ENCODE data around the gene CDK11B.
"Not testable (repeated sequence)": the region's sequence is repeated elsewhere in the genome, so short reads cannot be mapped to it uniquely, and the experiment has no call there.

CDK11B gene

DNA sequence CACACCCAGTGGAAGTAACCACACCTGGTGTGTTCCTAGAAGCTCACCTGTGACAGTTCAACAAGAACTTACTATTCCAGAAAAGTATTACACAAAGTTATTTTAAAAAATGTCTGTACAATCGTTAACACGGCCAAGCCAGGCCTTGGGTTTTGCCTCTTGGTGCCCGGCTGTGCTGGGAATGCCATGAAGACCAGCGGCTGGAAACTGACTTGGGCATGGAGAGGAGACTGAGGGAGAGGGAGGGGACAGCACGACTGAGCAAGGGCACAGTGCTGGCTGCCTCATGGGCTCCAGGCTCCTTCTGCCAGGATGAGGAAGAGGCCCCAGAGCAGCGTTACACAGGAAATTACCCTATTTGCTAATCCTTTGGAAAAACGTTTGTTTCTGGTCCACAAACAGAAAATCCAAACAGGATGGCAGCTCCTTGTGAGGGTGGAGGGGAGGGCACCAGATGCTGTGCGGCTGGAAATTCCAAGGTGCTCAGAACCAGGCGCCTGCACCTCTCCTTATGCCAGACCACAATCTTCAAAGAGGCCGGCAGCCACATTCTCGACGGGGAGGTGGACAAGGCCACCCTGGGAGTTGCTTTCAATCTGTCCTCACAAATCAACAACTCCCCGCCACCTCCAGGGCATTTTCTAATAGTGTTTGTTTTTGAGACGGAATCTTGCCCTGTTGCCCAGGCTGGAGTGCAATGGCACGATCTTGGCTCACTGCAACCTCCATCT is 4.2 kb upstream of the CDK11B start:
- not testable (repeated sequence) for H3K27ac ChIP-seq; DNase-seq (ENCODE audit: low read depth, low spot score)

GRCh38 chr1:1662392-1662791 is 3.6 kb upstream of the CDK11B start:
- not testable (repeated sequence) for DNase-seq (ENCODE audit: low read depth, low spot score); H3K27ac ChIP-seq

GRCh38 chr1:1648265-1648664 is 10.5 kb downstream of the CDK11B start:
- H3K27ac ChIP-seq; DNase-seq (ENCODE audit: low read depth, low spot score): not testable (repeated sequence)

GRCh38 chr1:1647567-1648241 is 11.1 kb downstream of the CDK11B start:
- DNase-seq (ENCODE audit: low read depth, low spot score); H3K27ac ChIP-seq: not testable (repeated sequence)

DNA sequence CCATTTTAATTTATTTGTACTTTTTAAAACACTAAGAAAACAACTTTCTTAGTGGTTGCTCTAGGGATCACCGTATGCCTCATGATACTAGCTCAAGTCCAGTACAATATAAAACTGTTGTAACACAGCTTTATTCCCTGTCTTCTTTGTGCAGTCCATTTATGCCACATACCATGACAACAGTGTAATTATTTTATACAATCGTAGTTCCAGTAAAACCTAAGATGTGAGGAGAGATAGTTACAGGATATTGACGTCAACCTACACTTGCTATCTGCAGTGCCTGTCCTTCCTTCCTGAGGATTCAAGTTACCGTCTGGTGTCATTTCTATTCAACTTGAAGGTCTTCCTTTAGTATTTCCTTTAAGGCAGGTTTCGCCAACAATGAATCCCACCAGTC is 12.5 kb downstream of the CDK11B start:
- H3K27ac ChIP-seq; DNase-seq (ENCODE audit: low read depth, low spot score): not testable (repeated sequence)

GRCh38 chr1:1640711-1641461 is 17.9 kb downstream of the CDK11B start:
- not testable (repeated sequence) for H3K27ac ChIP-seq; DNase-seq (ENCODE audit: low read depth, low spot score)

DNA sequence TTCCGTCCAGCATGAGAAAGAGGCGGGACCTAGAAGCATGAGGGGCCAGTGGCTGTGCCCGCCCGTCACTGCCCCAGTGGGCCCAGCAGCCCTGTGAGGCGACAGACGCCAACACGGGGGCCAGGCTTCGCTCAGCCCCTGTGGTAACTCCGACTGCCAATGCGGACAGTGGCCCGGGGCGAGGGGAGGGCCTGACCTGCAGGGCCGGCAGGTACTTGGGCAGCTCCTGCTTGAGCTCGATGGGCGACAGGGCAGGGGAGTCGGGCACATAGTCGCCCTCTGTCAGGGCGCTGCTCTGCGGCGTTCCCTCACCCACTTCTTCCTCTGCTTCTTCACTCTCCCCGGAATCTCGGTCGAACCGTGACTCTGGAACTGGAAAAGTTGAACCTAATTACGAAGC is 18.7 kb downstream of the CDK11B start:
- H3K27ac ChIP-seq; DNase-seq (ENCODE audit: low read depth, low spot score): not testable (repeated sequence)

GRCh38 chr1:1639368-1639767 is 19.4 kb downstream of the CDK11B start:
- DNase-seq (ENCODE audit: low read depth, low spot score); H3K27ac ChIP-seq: not testable (repeated sequence)

DNA sequence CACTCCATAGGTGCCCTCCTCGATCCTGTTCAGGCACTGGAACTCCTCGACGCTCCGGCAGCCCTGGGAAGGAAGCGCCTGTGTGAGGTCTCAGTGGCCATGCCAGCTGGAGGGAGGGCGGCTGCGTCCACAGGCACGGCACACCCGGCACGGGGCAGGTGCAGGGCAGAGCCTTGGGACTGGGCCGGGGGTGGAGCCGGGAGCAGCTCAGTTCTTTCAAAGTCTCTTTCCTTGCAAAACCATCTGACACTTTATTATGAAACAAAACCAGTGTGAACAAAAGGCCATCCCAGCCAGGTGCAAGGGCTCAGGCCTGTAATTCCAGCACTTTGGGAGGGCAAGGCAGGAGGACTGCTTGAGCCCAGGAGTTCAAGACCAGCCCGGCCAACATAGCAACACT is 20.3 kb downstream of the CDK11B start:
- DNase-seq (ENCODE audit: low read depth, low spot score); H3K27ac ChIP-seq: not testable (repeated sequence)

- DNase-seq (ENCODE audit: low read depth, low spot score); H3K27ac ChIP-seq: not testable (repeated sequence)
Observed at GRCh38 chr1:1637479-1637875, 21.3 kb downstream of the CDK11B start.

DNA sequence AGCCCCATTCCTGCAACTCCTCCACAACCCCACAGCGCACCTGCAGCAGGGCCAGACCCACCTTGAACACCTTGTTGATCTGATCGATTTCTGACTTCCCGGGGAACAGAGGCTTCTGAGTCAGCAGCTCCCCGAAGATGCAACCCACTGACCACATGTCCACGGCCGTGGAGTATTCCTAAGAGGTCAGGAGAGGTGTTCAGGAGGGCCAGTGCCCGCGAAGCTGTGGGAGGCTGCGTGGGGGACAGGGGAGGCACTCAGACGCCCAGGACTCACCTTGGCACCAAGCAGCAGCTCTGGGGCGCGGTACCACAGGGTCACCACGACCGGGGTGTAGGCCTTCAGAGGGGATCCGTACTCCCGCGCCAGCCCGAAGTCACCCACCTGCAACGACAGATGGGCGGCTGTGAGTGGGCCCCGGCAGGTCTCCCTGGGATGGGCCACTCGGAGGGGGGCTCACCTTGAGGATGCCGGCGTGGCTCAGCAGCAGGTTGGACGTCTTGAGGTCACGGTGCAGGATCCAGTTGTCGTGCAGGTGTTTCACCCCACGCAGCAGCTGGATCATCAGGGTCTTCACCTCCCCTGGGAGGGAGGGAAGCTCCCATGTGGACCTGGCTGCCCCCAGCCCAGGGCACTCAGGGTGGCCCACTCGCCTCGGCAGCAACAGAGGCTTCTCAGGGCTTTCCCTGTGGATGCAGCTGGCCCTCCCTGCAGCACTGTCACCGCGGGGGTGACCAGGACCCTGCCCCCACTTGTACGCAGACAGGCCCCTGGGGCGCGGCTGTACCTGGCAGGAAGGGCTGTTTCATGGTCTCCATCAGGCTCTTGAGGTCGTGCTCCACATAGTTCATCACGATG is 22.0 kb downstream of the CDK11B start:
- DNase-seq (ENCODE audit: low read depth, low spot score); H3K27ac ChIP-seq: not testable (repeated sequence)

DNA sequence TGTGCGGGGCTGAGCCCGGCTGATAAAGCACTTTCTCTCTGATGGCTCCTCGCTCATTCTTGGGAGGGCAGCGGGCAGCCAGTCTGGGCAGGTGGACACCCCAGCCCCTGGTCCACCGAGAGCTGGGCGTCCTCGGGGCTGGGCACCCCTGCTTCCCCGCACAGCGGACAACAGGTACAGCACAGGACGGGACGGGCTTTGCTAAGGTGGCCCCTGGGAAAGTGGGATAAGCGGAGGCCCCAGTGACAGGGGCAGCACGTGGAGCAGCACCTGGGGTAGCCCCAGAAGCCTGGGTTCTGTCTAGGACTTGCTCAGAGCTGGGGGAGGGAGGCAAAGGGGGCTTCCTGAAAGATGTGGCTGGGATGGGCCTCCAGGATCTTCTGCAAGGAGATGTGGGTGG is 24.2 kb downstream of the CDK11B start:
- not testable (repeated sequence) for H3K27ac ChIP-seq; DNase-seq (ENCODE audit: low read depth, low spot score)

DNA sequence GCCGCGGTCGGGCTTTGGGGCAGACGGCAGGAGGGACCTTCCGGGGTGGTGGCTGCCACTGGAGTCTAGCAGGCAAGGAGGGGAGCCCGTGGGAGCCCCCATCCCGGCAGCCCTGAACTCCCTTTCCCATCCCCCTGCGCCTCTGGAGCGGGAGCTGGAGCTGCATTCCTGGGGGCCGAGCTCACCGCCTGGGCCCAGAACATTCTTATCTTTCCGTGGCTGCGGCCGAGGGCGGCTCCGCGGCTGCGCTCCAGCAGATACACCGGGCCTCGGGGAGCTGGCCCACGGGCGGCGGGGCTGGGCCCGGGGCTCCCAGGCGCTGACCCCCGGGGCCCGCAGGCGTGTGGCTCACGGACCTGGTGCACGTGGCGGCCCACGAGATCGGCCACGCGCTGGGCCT is 25.4 kb downstream of the CDK11B start:
- H3K27ac ChIP-seq; DNase-seq (ENCODE audit: low read depth, low spot score): not testable (repeated sequence)

DNA sequence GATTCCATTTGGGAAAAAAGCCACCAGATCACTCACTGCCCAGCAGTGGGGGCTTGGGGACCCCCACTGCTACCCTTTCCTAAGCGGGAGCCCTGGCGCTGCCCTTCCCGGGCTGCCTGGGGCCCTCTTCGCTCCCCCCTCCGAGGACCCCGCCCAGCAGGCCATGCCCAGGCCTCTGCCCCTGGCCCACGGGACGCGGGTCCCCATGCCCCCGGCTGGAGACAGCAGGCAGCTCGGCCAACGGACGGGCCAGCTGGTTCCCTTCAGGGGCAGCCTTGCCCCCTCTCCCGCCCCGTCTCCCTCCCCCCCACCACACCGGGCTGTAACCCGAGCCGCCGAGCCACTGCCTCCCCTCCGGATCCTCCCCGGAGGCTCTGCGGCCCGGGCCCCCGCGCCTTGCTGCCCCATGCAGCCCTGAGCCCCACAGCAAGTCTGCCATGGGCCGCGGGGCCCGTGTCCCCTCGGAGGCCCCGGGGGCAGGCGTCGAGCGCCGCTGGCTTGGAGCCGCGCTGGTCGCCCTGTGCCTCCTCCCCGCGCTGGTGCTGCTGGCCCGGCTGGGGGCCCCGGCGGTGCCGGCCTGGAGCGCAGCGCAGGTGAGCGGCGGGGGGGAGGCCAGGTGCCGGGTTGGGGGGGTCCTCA is 26.9 kb downstream of the CDK11B start, which contains the start of gene MMP23B:
TSS of gene MMP23B (plus strand) at position 392 of the 639 bp plus-strand sequence. CDS start at position 438, 46 bp downstream.
- DNase-seq (ENCODE audit: low read depth, low spot score): no peak
- no peak within 1 kb of the TSS for H3K27ac ChIP-seq

DNA sequence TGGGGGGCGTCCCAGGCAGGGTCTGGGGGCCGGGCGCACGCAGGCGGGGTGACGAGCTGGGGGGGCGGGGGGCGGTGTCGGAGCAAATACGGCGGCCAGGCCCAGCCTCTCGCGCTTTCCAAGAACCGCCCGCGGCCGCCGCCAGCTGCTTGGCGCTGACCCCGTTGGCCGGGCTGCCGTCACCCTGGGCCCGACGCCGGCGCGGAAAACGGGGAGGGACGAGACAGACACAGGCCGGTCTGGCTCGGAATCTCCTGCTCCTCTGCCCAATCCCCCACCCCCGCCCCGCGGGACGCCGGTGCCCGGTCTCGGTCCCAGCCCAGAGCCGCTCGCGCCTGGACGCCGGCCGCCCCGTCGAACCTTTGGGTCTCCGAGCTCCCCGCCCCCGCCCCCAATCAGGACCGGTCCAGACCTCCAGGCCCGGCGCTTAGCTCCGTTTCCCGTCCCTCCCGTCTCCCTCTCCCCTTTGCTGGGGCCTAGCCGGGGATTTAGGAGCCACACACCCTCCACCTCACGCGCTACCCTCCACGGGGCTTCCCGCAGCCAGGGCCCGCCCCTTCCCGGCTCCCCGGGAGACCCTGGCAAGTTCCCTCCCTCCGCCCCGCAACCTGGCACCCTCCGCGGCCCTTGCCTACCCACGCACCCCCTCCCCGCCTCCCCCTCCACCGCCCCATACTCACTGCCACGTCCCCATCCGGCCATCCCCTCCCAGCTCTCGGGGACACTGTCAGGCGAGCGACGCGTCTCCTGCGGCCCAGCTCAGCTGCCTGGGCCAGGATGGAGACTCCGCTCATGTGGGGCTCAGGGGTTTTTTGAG is 27.6 kb downstream of the CDK11B start:
- no peak for DNase-seq (ENCODE audit: low read depth, low spot score)
- H3K27ac ChIP-seq: no peak overlapping the region

DNA sequence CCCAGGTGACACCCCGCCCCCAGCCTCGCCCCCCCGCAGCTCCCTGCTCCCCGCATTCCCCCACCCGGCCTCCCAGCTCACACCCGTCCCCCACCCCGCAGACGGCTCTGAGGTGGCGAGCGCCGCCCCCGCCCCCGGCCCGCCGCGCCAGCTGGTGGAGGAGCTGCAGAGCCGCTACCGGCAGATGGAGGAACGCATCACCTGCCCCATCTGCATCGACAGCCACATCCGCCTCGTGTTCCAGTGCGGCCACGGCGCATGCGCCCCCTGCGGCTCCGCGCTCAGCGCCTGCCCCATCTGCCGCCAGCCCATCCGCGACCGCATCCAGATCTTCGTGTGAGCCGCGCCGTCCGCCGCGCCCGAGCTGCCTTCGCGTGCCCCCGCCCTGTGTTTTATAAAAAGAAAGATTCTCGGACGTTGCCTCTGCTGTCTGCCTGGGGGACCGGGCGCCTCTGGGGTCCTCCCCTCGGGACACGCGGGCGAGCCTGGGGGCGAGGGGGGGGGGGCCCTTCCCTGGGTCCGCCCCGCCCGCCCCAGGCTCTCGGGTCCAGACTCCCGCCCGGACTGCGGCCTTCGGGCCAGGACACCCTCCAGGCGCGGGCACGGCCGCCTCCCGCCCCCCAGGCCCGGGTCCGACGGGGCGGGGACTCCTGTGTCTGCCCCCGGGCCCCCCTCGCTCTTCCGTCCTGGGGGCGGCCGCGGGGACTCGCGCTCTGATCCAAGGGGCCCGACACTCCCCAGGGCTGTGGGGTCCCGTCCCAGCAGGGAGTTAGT is 28.4 kb downstream of the CDK11B start:
- H3K27ac ChIP-seq: no peak overlapping the region
- no peak for DNase-seq (ENCODE audit: low read depth, low spot score)

DNA sequence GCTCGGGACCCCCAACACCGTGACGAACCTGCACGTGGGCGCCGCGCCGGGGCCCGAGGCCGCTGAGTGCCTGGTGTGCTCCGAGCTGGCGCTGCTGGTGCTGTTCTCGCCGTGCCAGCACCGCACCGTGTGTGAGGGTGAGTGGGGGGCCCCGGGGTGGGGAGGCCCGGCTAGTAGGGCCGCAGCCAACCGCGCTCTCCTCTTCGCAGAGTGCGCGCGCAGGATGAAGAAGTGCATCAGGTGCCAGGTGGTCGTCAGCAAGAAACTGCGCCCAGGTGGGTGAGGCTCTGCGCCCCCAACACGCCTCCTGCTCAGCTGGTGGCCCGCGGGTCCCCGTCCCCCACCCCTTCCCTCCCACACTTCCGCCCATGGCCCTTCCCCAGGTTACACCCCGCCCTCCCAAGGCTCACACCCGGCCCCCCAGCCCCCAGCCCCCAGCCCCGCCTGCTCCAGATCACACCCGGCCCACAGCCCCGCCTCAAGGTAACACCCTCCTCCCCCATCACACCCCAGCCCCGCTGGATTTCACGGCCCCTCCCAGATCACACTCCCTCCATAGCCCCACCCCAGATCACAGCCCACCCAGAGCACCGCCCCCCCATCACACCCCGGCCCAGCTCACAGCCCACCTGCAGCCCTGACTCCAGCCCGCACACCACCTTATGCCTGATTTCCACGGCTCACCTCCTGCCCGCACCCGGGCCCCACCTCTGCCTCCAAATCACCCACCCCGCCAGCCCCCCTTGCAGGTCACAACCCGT is 29.2 kb downstream of the CDK11B start:
- no peak overlapping the region for H3K27ac ChIP-seq

More for the DNA sequence above, 29.2 kb downstream of the CDK11B start:
- no peak for DNase-seq (ENCODE audit: low read depth, low spot score)

Data from epithelial cell of prostate (primary cell).